HL-60 (cell line): ENCODE data around the gene HOXB3.
"Not testable (repeated sequence)": the region's sequence is repeated elsewhere in the genome, so short reads cannot be mapped to it uniquely, and the experiment has no call there.

ENCODE experiments used
- DNase-seq, 2 experiments: peaks; one replicate each; pipeline ENCODE4 v3.0.0-alpha.2; 2010 to 2020; ENCODE audit warnings: low read depth in 1 of 2, low spot score in 1 of 2
- H3K27ac ChIP-seq: fragments of 250-450 bp; sonication (Bioruptor Pico); replicated peaks from 2 replicates; pipeline ENCODE4 v1.5.1; 2020; ENCODE audit warnings: mild to moderate bottlenecking, moderate library complexity
- H3K27me3 ChIP-seq: fragments of 250-450 bp; sonication (Bioruptor Pico); 2 replicates; pipeline ENCODE4 v1.5.1; 2021; ENCODE audit warnings: mild to moderate bottlenecking, moderate library complexity; ENCODE audit not compliant: insufficient read depth, poor library complexity, severe bottlenecking
- H3K4me3 ChIP-seq: replicated peaks from 2 replicates; pipeline ENCODE4 v1.5.1; 2011; ENCODE audit warnings: mild to moderate bottlenecking, control low read depth, low read length; ENCODE audit not compliant: insufficient read depth
- GABPA ChIP-seq: IDR thresholded peaks from 2 replicates; pipeline ENCODE4 v1.6.1; 2012; ENCODE audit warnings: low read depth
- POLR2AphosphoS5 ChIP-seq: IDR thresholded peaks from 2 replicates; pipeline ENCODE4 v1.6.1; 2012; ENCODE audit warnings: low read depth
- REST ChIP-seq: IDR thresholded peaks from 2 replicates; pipeline ENCODE4 v1.6.1; 2012; ENCODE audit warnings: low read depth; ENCODE audit not compliant: insufficient replicate concordance
- SPI1 ChIP-seq: IDR thresholded peaks from 2 replicates; pipeline ENCODE4 v1.6.1; 2012; ENCODE audit warnings: low read depth, mild to moderate bottlenecking, borderline replicate concordance
- TF ChIP-seq, protein P1 (sequence below): IDR thresholded peaks from one replicate; pipeline ENCODE4 v1.5.1; 2011; ENCODE audit warnings: low read length, control low read depth, inconsistent platforms; ENCODE audit not compliant: insufficient read depth

HOXB3 gene

DNA sequence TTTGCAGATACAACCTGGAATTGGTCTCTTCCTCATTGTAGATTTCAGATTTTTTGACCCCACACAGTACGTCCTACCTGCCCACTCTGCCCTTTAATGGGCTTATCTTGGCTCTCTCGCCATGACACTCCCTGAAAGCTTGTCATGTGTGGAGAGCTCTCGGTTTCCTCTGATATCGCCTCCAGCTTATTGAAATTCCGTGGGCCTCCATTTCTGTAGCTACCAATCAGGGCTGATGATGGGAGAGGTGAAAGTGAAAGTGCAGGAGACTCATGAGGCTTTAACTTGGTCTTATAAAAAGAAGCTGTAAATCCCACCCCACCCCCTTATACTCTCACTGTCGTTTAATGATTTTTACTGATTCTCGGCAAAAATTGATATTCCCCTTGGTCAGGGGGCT is 76.9 kb downstream of the HOXB3 start:
- no peak overlapping the region for H3K4me3 ChIP-seq
- no peak overlapping the region for H3K27ac ChIP-seq
- TF ChIP-seq SPI1 (no peak), GABPA (no peak), POLR2AphosphoS5 (no peak), REST (no peak)
- TF ChIP-seq, protein P1, sequence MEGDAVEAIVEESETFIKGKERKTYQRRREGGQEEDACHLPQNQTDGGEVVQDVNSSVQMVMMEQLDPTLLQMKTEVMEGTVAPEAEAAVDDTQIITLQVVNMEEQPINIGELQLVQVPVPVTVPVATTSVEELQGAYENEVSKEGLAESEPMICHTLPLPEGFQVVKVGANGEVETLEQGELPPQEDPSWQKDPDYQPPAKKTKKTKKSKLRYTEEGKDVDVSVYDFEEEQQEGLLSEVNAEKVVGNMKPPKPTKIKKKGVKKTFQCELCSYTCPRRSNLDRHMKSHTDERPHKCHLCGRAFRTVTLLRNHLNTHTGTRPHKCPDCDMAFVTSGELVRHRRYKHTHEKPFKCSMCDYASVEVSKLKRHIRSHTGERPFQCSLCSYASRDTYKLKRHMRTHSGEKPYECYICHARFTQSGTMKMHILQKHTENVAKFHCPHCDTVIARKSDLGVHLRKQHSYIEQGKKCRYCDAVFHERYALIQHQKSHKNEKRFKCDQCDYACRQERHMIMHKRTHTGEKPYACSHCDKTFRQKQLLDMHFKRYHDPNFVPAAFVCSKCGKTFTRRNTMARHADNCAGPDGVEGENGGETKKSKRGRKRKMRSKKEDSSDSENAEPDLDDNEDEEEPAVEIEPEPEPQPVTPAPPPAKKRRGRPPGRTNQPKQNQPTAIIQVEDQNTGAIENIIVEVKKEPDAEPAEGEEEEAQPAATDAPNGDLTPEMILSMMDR: no peak
- peaks cover 2% of the 10 kb centered on the region for H3K27me3 ChIP-seq
- DNase-seq: no peak

- Histone ChIP-seq H3K4me3 (no peak overlapping the region), H3K27me3 (peaks cover 9% of the 10 kb centered on the region), H3K27ac (no peak overlapping the region)
- DNase-seq: peak in 1 of 2 experiments; percentile 23
- TF ChIP-seq SPI1 (no peak), POLR2AphosphoS5 (no peak), GABPA (no peak), REST (no peak)
- TF ChIP-seq, protein P1: no peak
Measured at GRCh38 chr17:48510761-48511604, 79.1 kb downstream of the HOXB3 start.

- Histone ChIP-seq H3K27ac (no peak overlapping the region), H3K4me3 (no peak overlapping the region), H3K27me3 (peaks cover 11% of the 10 kb centered on the region)
- TF ChIP-seq SPI1 (no peak), GABPA (no peak)
- TF ChIP-seq, protein P1: no peak
- DNase-seq: no peak
Measured at GRCh38 chr17:48510381-48510760, 79.7 kb downstream of the HOXB3 start.

- H3K27ac ChIP-seq, H3K4me3 ChIP-seq, DNase-seq: not testable (repeated sequence)
- peaks cover 11% of the 10 kb centered on the region for H3K27me3 ChIP-seq
Measured at GRCh38 chr17:48509708-48510107, 80.3 kb downstream of the HOXB3 start.
